Ramos (cell line): ENCODE data around the gene PLA2G7.

ENCODE experiments used
- in situ Hi-C: fragments of 300-500 bp; cut with MboI; formaldehyde crosslinking; loops from one replicate; pipeline ENCODE4 v1.14.3; 2022; ENCODE audit warnings: low sequenced_read_pairs; ENCODE audit not compliant: unreplicated experiment

The PLA2G7 gene

GRCh38 chr6:46690911-46691451, 44.2 kb downstream of the PLA2G7 start:
- in situ Hi-C loops = no loop called here

- in situ Hi-C loops = no loop called here
Observed at GRCh38 chr6:46690141-46690755, 44.9 kb downstream of the PLA2G7 start.

- in situ Hi-C loops = no loop called here
Observed at GRCh38 chr6:46689657-46690056, 45.5 kb downstream of the PLA2G7 start.

- in situ Hi-C loops = no loop called here
Observed at GRCh38 chr6:46688966-46689335, 46.2 kb downstream of the PLA2G7 start.

GRCh38 chr6:46688117-46688965, 46.8 kb downstream of the PLA2G7 start:
- in situ Hi-C loops = no loop called here

- in situ Hi-C loops = no loop called here
Observed at GRCh38 chr6:46687619-46688097, 47.5 kb downstream of the PLA2G7 start, which contains the start of gene TDRD6. TSS of gene TDRD6 (plus strand) at chr6:46687885. CDS start at chr6:46688129, 244 bp downstream.

- in situ Hi-C loops = no loop called here
Observed at GRCh38 chr6:46684771-46685170, 50.4 kb downstream of the PLA2G7 start.

- in situ Hi-C loops = no loop called here
Observed at GRCh38 chr6:46677314-46677654, 57.9 kb downstream of the PLA2G7 start.

GRCh38 chr6:46676604-46677313, 58.4 kb downstream of the PLA2G7 start:
- in situ Hi-C loops = no loop called here

GRCh38 chr6:46674410-46674809, 60.8 kb downstream of the PLA2G7 start:
- in situ Hi-C loops = no loop called here

GRCh38 chr6:46667377-46667776, 67.8 kb downstream of the PLA2G7 start:
- in situ Hi-C loops = no loop called here

- in situ Hi-C loops = no loop called here
Observed at GRCh38 chr6:46661483-46661882, 73.7 kb downstream of the PLA2G7 start.

- in situ Hi-C loops = no loop called here
Observed at GRCh38 chr6:46657642-46658041, 77.5 kb downstream of the PLA2G7 start.

- in situ Hi-C loops = no loop called here
Observed at GRCh38 chr6:46655803-46656202, 79.4 kb downstream of the PLA2G7 start.
